HepG2 (cell line): Measurements from ENCODE around the gene ABO. TPM values are rescaled to one million over a fixed set of nuclear protein-coding genes. Genes with fewer than 3 reads are reported as not detected.

Source experiments
- ATAC-seq: fragments of 200-7000 bp; cut with Tn5 transposase; 3 replicates; pipeline ENCODE4 v1.9.1; 2020; ENCODE audit warnings: mild to moderate bottlenecking, moderate library complexity
- BruUV-seq: library from RNA; stranded (reverse); fragments of 400-500 nt; replicated peaks from 2 replicates; lab custom pipeline; 2021; lab: Mats Ljungman, UMichigan
- CTCF ChIA-PET: fragments of 300-600 bp; formaldehyde crosslinking; extraction: SDS; loops from one replicate; lab custom pipeline; 2021; ENCODE audit warnings: low total read pairs, inconsistent platforms, low intra/inter-chr PET ratio; lab: Yijun Ruan, JAX
- POLR2A ChIA-PET: fragments of 350-600 bp; sonication (Branson Sonifier 250); formaldehyde crosslinking; loops from one replicate; lab custom pipeline; 2020; ENCODE audit warnings: antibody characterized with exemption, inconsistent platforms; lab: Yijun Ruan, JAX
- DNase-seq: peaks from one replicate; pipeline ENCODE4 v3.0.0-alpha.2; 2015; ENCODE audit warnings: low spot score
- FAIRE-seq: peaks from 3 replicates; lab custom pipeline; 2011; peaks lifted over from hg19 to GRCh38; lab: Jason Lieb, UNC
- H2AFZ ChIP-seq: one replicate; pipeline ENCODE4 v1.6.1; 2011; ENCODE audit warnings: low read length, inconsistent platforms
- H3K27ac ChIP-seq: fragments of 300-600 bp; 3 replicates; pipeline ENCODE4 v1.8.0; 2011; ENCODE audit warnings: mixed run types, mild to moderate bottlenecking, mixed read lengths, low read length, inconsistent platforms; ENCODE audit not compliant: insufficient read depth; ENCODE audit errors: extremely low read length
- H3K27me3 ChIP-seq, 2 experiments: fragments of 200-600 bp in 1 of 2; 2 replicates in 1 of 2; 3 replicates in 1 of 2; pipeline versions ENCODE4 v1.6.0 to v1.8.0; 2011; ENCODE audit warnings: low read length in 2 of 2, mild to moderate bottlenecking in 2 of 2, moderate library complexity in 2 of 2, inconsistent platforms in 1 of 2; ENCODE audit not compliant: insufficient read depth in 2 of 2, control insufficient read depth in 1 of 2
- H3K36me3 ChIP-seq, 2 experiments: fragments of 200-600 bp in 1 of 2; replicated peaks in 1 of 2; 2 replicates in 1 of 2; 3 replicates in 1 of 2; pipeline versions ENCODE4 v1.5.1 to v1.8.0; 2011; ENCODE audit warnings: low read length in 2 of 2, inconsistent platforms in 1 of 2; ENCODE audit not compliant: insufficient read depth in 2 of 2, control insufficient read depth in 1 of 2
- H3K4me1 ChIP-seq: 2 replicates; pipeline ENCODE4 v1.5.1; 2012; ENCODE audit warnings: low read length, inconsistent platforms; ENCODE audit not compliant: insufficient read depth
- H3K4me2 ChIP-seq: 2 replicates; pipeline ENCODE4 v1.6.0; 2011; ENCODE audit warnings: low read depth, low read length, inconsistent platforms
- H3K4me3 ChIP-seq, 3 experiments: fragments of 200-600 bp in 1 of 3; sonication (generic), shearing (Covaris generic) in 1 of 3; replicated peaks in 1 of 3; 2 replicates each; pipeline ENCODE4 v1.5.1; 2011 to 2016; ENCODE audit warnings: low read length in 3 of 3, inconsistent platforms in 2 of 3, low read depth in 2 of 3, mild to moderate bottlenecking in 2 of 3, control low read depth in 1 of 3, mixed read lengths in 1 of 3; ENCODE audit not compliant: insufficient read depth in 1 of 3
- H3K79me2 ChIP-seq: one replicate; pipeline ENCODE4 v1.6.1; 2011; ENCODE audit warnings: low read length, inconsistent platforms; ENCODE audit not compliant: insufficient read depth
- H3K9ac ChIP-seq: 2 replicates; pipeline ENCODE4 v1.6.0; 2011; ENCODE audit warnings: mild to moderate bottlenecking, low read depth, low read length, inconsistent platforms; ENCODE audit not compliant: insufficient read depth
- H3K9me3 ChIP-seq: 2 replicates; pipeline ENCODE4 v1.5.1; 2012; ENCODE audit warnings: mild to moderate bottlenecking, low read length
- H4K20me1 ChIP-seq: 2 replicates; pipeline ENCODE4 v1.6.0; 2011; ENCODE audit warnings: inconsistent platforms, mild to moderate bottlenecking, low read length, moderate library complexity; ENCODE audit not compliant: insufficient read depth
- ARNT2 ChIP-seq: sonication (generic); formaldehyde crosslinking; IDR thresholded peaks from 2 replicates; pipeline ENCODE4 v1.8.0; 2022; ENCODE audit warnings: mild to moderate bottlenecking, low read depth, missing genetic modification reagents, moderate library complexity
- ATM ChIP-seq: fragments of 450-650 bp; IDR thresholded peaks from 2 replicates; pipeline ENCODE4 v1.7.1; 2017; ENCODE audit warnings: mild to moderate bottlenecking, borderline replicate concordance
- CEBPB ChIP-seq: IDR thresholded peaks from 2 replicates; pipeline ENCODE4 v1.6.1; 2011; ENCODE audit warnings: low read depth, low read length, improper control_type of control experiment, borderline replicate concordance
- DDIT3 ChIP-seq: sonication (generic); formaldehyde crosslinking; IDR thresholded peaks from 2 replicates; pipeline ENCODE4 v1.4.0; 2020; ENCODE audit warnings: mild to moderate bottlenecking, missing genetic modification reagents
- GPN1 ChIP-seq: sonication (generic); formaldehyde crosslinking; IDR thresholded peaks from 2 replicates; pipeline ENCODE4 v1.5.1; 2020; ENCODE audit warnings: missing genetic modification reagents, borderline replicate concordance
- HHEX ChIP-seq: IDR thresholded peaks from 2 replicates; pipeline ENCODE4 v1.6.1; 2016; ENCODE audit warnings: control low read depth
- HNRNPH1 ChIP-seq: fragments of 200-400 bp; formaldehyde crosslinking; optimal IDR thresholded peaks from 2 replicates; pipeline ENCODE3; 2017; ENCODE audit warnings: mild to moderate bottlenecking, low read depth, low read length
- KDM5B ChIP-seq: sonication (generic); formaldehyde crosslinking; IDR thresholded peaks from 2 replicates; pipeline ENCODE4 v1.4.0; 2020; ENCODE audit warnings: missing genetic modification reagents, mild to moderate bottlenecking, borderline replicate concordance
- MEF2D ChIP-seq: sonication (generic); formaldehyde crosslinking; IDR thresholded peaks from 2 replicates; pipeline ENCODE4 v1.5.1; 2020; ENCODE audit warnings: mild to moderate bottlenecking, missing genetic modification reagents
- MTA1 ChIP-seq: sonication (generic); formaldehyde crosslinking; IDR thresholded peaks from 2 replicates; pipeline ENCODE4 v1.4.0; 2020; ENCODE audit warnings: missing genetic modification reagents, mild to moderate bottlenecking, borderline replicate concordance
- NAIF1 ChIP-seq: sonication (generic); formaldehyde crosslinking; IDR thresholded peaks from 2 replicates; pipeline ENCODE4 v1.5.0; 2020; ENCODE audit warnings: mild to moderate bottlenecking, missing genetic modification reagents, borderline replicate concordance
- SMARCE1 ChIP-seq: fragments of 450-650 bp; IDR thresholded peaks from 2 replicates; pipeline ENCODE4 v1.6.1; 2017; ENCODE audit warnings: borderline replicate concordance
- WGBS: methylation state at CpG from one replicate; pipeline ENCODE4 v1.1.6; 2017; ENCODE audit warnings: low lambda C conversion rate; 5-methylcytosine and 5-hydroxymethylcytosine counted together
- in situ Hi-C: cut with HindIII; loops from 2 replicates; pipeline ENCODE4 v1.10.0; 2017; ENCODE audit warnings: low pct_unique_long_range_greater_than_20kb; ENCODE audit not compliant: extremely low pct_ligation_motif_present
- intact Hi-C: fragments of 100-400 bp; cut with micrococcal nuclease; formaldehyde crosslinking; loops from one replicate; pipeline ENCODE4 v1.10.0; 2022; ENCODE audit not compliant: unreplicated experiment
- polyA plus RNA-seq, 8 experiments: library from polyadenylated mRNA; depleted of rRNA in 3 of 8; stranded (reverse) in 7 of 8; unstranded in 1 of 8; fragments of >200 nt; fragmentation: Illumina TruSeq in 4 of 8; extraction: Trizol in 4 of 8; gene quantifications; 2 replicates each; pipeline versions ENCODE4 v1.2.1 to v1.2.3, GENCODE V29; 2011 to 2016; ENCODE audit warnings: low read depth in 4 of 8, missing spikeins in 1 of 8, mixed read lengths in 1 of 8; ENCODE audit not compliant: insufficient read depth in 1 of 8
- total RNA-seq, 5 experiments: library from RNA; depleted of rRNA; stranded (reverse); fragments of >200 nt; fragmentation: Illumina TruSeq; extraction: Trizol; gene quantifications; 2 replicates each; pipeline ENCODE4 v1.2.3, GENCODE V29; 2016; ENCODE audit warnings: low read depth in 1 of 5
- TF ChIP-seq, protein P1 (sequence below): sonication (generic); formaldehyde crosslinking; conservative IDR thresholded peaks from 2 replicates; pipeline ENCODE4 v1.4.0; 2020; ENCODE audit warnings: missing genetic modification reagents
- TF ChIP-seq, protein P2 (sequence below): sonication (generic); formaldehyde crosslinking; IDR thresholded peaks from 2 replicates; pipeline ENCODE4 v1.4.0; 2020; ENCODE audit warnings: missing genetic modification reagents

The ABO gene
- total and polyA plus RNA-seq, 2 of the 13 experiments (the other 11 are each of a cell fraction or from before 2014, with no cell fraction given) = not detected

DNA sequence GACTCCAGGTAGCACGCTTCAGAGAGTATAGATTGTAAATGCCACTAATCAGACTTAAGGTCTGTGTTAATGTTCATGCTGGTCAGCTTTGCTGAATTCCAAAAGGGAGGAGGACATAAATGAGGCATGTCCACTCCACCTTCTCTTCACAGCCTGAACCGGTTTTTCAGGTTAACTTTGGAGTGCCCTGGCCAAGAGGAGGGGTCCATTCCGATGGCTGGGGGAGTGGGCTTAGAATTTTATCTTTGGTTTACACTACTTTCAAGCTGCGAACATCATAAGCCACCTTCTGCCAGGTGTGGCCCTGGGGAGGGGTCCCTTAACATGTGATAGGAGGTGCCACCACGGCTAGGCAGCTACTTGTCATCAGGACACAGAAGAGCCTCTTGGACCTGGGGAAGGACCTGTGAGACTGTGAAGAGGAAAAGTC, 24.2 kb downstream of the ABO start:
- CTCF ChIA-PET = no interaction called here

More for the DNA sequence above, 24.2 kb downstream of the ABO start:
- Histone ChIP-seq H3K27me3 (peaks cover 2 to 40% of the 10 kb centered on the region in 2 experiments; a peak in 3 of 5 replicates), H3K9me3 (no peaks in the 10 kb centered on the region; the same call in 1 of the 2 replicates), H3K79me2 (no peaks in the 10 kb centered on the region), H3K27ac (no peak overlapping the region), H3K4me3 (no peak overlapping the region), H3K4me2 (no peak overlapping the region), H4K20me1 (no peaks in the 10 kb centered on the region), H2AFZ (no peak overlapping the region), H3K4me1 (no peaks in the 10 kb centered on the region), H3K9ac (no peak overlapping the region), H3K36me3 (no peaks in the 10 kb centered on the region)
- no peak for DNase-seq
- FAIRE-seq = no peak
- POLR2A ChIA-PET = no interaction called here
- in situ Hi-C loops = no loop called here
- TF ChIP-seq, protein P1, sequence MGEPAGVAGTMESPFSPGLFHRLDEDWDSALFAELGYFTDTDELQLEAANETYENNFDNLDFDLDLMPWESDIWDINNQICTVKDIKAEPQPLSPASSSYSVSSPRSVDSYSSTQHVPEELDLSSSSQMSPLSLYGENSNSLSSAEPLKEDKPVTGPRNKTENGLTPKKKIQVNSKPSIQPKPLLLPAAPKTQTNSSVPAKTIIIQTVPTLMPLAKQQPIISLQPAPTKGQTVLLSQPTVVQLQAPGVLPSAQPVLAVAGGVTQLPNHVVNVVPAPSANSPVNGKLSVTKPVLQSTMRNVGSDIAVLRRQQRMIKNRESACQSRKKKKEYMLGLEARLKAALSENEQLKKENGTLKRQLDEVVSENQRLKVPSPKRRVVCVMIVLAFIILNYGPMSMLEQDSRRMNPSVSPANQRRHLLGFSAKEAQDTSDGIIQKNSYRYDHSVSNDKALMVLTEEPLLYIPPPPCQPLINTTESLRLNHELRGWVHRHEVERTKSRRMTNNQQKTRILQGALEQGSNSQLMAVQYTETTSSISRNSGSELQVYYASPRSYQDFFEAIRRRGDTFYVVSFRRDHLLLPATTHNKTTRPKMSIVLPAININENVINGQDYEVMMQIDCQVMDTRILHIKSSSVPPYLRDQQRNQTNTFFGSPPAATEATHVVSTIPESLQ (CRISPR knock-in tag) = no peak
- TF ChIP-seq GPN1 (no peak), CEBPB (no peak), MTA1 (CRISPR knock-in tag) (no peak), HNRNPH1 (no peak), MEF2D (CRISPR knock-in tag) (no peak), ARNT2 (CRISPR knock-in tag) (no peak), ATM (no peak), NAIF1 (CRISPR knock-in tag) (no peak), DDIT3 (CRISPR knock-in tag) (no peak), HHEX (CRISPR knock-in tag) (no peak), KDM5B (CRISPR knock-in tag) (no peak), SMARCE1 (no peak)
- TF ChIP-seq, protein P2, sequence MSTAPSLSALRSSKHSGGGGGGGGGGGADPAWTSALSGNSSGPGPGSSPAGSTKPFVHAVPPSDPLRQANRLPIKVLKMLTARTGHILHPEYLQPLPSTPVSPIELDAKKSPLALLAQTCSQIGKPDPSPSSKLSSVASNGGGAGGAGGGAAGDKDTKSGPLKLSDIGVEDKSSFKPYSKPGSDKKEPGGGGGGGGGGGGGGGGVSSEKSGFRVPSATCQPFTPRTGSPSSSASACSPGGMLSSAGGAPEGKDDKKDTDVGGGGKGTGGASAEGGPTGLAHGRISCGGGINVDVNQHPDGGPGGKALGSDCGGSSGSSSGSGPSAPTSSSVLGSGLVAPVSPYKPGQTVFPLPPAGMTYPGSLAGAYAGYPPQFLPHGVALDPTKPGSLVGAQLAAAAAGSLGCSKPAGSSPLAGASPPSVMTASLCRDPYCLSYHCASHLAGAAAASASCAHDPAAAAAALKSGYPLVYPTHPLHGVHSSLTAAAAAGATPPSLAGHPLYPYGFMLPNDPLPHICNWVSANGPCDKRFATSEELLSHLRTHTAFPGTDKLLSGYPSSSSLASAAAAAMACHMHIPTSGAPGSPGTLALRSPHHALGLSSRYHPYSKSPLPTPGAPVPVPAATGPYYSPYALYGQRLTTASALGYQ = no peak
- intact Hi-C loops = no loop called here
- ATAC-seq = no peak
- BruUV-seq = no TSS peak
- 13% methylated on average over 5 of the region's 5 CpGs for WGBS
